GM13976 (cell line): Measurements from ENCODE around the gene ADAMTS16.

Source experiments
- DNase-seq: peaks from one replicate; pipeline ENCODE4 v3.0.0; 2012; ENCODE audit warnings: low spot score
- CTCF ChIP-seq: IDR thresholded peaks from 2 replicates; pipeline ENCODE4 v1.5.1; 2012; ENCODE audit warnings: borderline replicate concordance, mild to moderate bottlenecking; ENCODE audit not compliant: insufficient read depth; ENCODE audit errors: extremely low read depth, missing control alignments, control extremely low read depth
- in situ Hi-C: fragments of 300-500 bp; cut with MboI; formaldehyde crosslinking; loops from one replicate; pipeline ENCODE4 v1.12.0; 2022; ENCODE audit warnings: low sequenced_read_pairs, mixed read lengths, inconsistent platforms; ENCODE audit not compliant: unreplicated experiment

Gene ADAMTS16

GRCh38 chr5:5314166-5314565 lies 174.0 kb downstream of the ADAMTS16 start:
- no peak for DNase-seq
- TF ChIP-seq CTCF: no peak
- in situ Hi-C loops: no loop called here

GRCh38 chr5:5314626-5315025 lies 174.5 kb downstream of the ADAMTS16 start:
- DNase-seq: no peak
- no peak for TF ChIP-seq CTCF
- in situ Hi-C loops: no loop called here

GRCh38 chr5:5315068-5315980 lies 175.2 kb downstream of the ADAMTS16 start:
- no peak for TF ChIP-seq CTCF
- in situ Hi-C loops: no loop called here
- DNase-seq: no peak

GRCh38 chr5:5316334-5316733 lies 176.2 kb downstream of the ADAMTS16 start:
- DNase-seq: no peak
- no peak for TF ChIP-seq CTCF
- in situ Hi-C loops: no loop called here

GRCh38 chr5:5317976-5318375 lies 177.8 kb downstream of the ADAMTS16 start:
- no peak for TF ChIP-seq CTCF
- in situ Hi-C loops: no loop called here
- DNase-seq: no peak

- no peak for TF ChIP-seq CTCF
- DNase-seq: no peak
- in situ Hi-C loops: no loop called here
Observed at GRCh38 chr5:5318426-5319190, 178.5 kb downstream of the ADAMTS16 start.
